ENCODE measurements around the gene RGS8.

The RGS8 gene

GRCh38 chr1:182641561-182641960 lies 42.8 kb downstream of the RGS8 start:
- DNase-seq, result no peak

- DNase-seq, result no peak
Observed at GRCh38 chr1:182639330-182639729, 45.1 kb downstream of the RGS8 start.

- DNase-seq, result no peak
Observed at GRCh38 chr1:182637769-182638168, 46.6 kb downstream of the RGS8 start.

- no peak for DNase-seq
Observed at GRCh38 chr1:182635871-182636270, 48.5 kb downstream of the RGS8 start.
